GM21528 (cell line): ENCODE results near the gene EXOG.

Source experiments
- ATAC-seq: cut with Tn5 transposase; IDR thresholded peaks from one replicate; pipeline ENCODE4 v1.9.1; 2021; ENCODE audit warnings: mild to moderate bottlenecking, moderate library complexity; ENCODE audit not compliant: unreplicated experiment, low FRiP score

Gene EXOG

GRCh38 chr3:38496131-38496910, at the start of gene EXOG:
EXOG (plus strand) TSS chr3:38496340; CDS start chr3:38496368, 28 bp downstream.
- peak; percentile 90 for ATAC-seq

- ATAC-seq: no peak
Measured at GRCh38 chr3:38446812-38447211, 49.3 kb upstream of the EXOG start.

GRCh38 chr3:38450853-38451252, 45.3 kb upstream of the EXOG start:
- no peak for ATAC-seq

GRCh38 chr3:38453075-38453912, 42.8 kb upstream of the EXOG start, which contains the start of gene ACVR2B:
ACVR2B (plus strand) TSS chr3:38453890; CDS start chr3:38454323, 433 bp downstream.
- ATAC-seq: peak; percentile 42

GRCh38 chr3:38453913-38454177, 42.3 kb upstream of the EXOG start:
- ATAC-seq: peak; percentile 29

GRCh38 chr3:38454178-38454883, 41.8 kb upstream of the EXOG start:
- ATAC-seq: peak; percentile 41

GRCh38 chr3:38454884-38455638, 41.1 kb upstream of the EXOG start:
- no peak for ATAC-seq

GRCh38 chr3:38455639-38456430, 40.3 kb upstream of the EXOG start:
- ATAC-seq: no peak

- no peak for ATAC-seq
Measured at GRCh38 chr3:38457111-38458003, 38.8 kb upstream of the EXOG start.

GRCh38 chr3:38458796-38459498, 37.2 kb upstream of the EXOG start:
- no peak for ATAC-seq

GRCh38 chr3:38459499-38460048, 36.6 kb upstream of the EXOG start:
- ATAC-seq: no peak

- no peak for ATAC-seq
Measured at GRCh38 chr3:38460377-38461270, 35.5 kb upstream of the EXOG start.

- no peak for ATAC-seq
Measured at GRCh38 chr3:38465588-38466154, 30.5 kb upstream of the EXOG start.

- ATAC-seq: no peak
Measured at GRCh38 chr3:38468765-38469164, 27.4 kb upstream of the EXOG start.

- no peak for ATAC-seq
Measured at GRCh38 chr3:38469852-38470251, 26.3 kb upstream of the EXOG start.

GRCh38 chr3:38471260-38471857, 24.8 kb upstream of the EXOG start:
- ATAC-seq: no peak
